ENCODE data around the gene PNMA6F.
"Not testable (repeated sequence)": the region's sequence is repeated elsewhere in the genome, so short reads cannot be mapped to it uniquely, and the experiment has no call there.

The PNMA6F gene

DNA sequence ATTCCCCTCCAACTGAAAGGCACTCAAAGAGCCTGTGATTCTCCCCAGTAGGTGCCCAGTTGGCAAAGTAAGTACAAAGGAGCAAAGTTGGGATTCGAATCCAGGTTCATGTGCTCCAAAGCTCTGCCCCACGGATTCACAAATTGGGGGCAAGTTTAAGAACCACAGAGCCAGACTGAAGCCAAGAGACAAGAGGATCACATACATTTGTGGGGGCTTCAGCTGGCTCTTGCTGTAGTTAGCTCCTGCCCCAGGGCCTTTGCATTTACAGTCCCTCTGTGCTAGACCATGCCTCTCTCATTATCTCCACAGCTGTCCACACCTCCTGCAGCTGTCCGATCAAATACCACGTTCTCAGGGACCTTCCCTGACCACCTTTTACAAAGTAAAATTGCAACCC, 18.8 kb downstream of the PNMA6F start:
- TF ChIP-seq, protein P1, sequence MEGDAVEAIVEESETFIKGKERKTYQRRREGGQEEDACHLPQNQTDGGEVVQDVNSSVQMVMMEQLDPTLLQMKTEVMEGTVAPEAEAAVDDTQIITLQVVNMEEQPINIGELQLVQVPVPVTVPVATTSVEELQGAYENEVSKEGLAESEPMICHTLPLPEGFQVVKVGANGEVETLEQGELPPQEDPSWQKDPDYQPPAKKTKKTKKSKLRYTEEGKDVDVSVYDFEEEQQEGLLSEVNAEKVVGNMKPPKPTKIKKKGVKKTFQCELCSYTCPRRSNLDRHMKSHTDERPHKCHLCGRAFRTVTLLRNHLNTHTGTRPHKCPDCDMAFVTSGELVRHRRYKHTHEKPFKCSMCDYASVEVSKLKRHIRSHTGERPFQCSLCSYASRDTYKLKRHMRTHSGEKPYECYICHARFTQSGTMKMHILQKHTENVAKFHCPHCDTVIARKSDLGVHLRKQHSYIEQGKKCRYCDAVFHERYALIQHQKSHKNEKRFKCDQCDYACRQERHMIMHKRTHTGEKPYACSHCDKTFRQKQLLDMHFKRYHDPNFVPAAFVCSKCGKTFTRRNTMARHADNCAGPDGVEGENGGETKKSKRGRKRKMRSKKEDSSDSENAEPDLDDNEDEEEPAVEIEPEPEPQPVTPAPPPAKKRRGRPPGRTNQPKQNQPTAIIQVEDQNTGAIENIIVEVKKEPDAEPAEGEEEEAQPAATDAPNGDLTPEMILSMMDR (IDR thresholded peaks at IDR 0.05; ENCODE audit: insufficient read depth, low read depth, low read length, missing control alignments) = no peak
- no peak for DNase-seq (ENCODE audit: low read depth)
- no peak overlapping the region for H3K4me3 ChIP-seq (ENCODE audit: low read depth, low read length)

DNA sequence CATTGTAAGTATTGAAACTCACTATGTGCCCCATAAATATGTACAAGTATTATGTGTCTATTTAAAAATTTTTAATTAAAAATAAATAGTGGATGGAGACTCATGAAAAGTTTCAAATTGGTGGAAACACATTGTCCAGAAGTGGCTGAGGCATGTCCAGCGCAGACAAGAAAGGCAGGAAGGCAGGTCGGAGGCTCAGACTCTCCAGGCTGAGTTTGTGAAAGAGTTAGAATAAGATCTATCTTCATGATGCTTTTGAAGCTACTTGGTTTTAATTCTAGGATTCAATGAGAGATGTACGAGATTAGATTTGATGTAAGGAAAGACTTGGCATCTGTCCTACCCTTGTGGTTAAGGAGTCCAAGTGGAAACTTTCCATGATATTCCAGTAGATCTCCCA, 19.8 kb downstream of the PNMA6F start:
- DNase-seq (ENCODE audit: low read depth) = no peak
- no peak overlapping the region for H3K4me3 ChIP-seq (ENCODE audit: low read depth, low read length)
- TF ChIP-seq, protein P1 (IDR thresholded peaks at IDR 0.05; ENCODE audit: insufficient read depth, low read depth, low read length, missing control alignments) = no peak

DNA sequence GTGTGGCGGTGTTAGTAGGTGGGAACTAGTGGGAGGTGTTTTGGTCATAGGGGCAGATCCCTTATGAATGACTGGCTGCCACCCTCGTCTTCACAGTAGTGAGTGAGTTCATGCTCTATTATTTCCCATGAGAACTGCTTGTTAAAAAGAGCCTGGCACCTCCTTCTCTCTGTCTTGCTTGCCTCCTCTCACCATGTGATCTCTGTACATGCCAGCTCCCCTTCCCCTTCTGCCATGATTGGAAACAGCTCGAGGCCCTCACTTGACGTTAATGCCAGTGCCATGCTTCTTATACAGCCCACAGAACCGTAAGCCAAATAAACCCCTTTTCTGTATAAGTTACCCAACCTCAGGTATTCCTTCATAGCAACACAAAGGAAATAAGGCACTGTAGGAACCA, 21.7 kb downstream of the PNMA6F start:
- no peak overlapping the region for H3K4me3 ChIP-seq (ENCODE audit: low read depth, low read length)
- TF ChIP-seq, protein P1 (IDR thresholded peaks at IDR 0.05; ENCODE audit: insufficient read depth, low read depth, low read length, missing control alignments) = no peak
- DNase-seq (ENCODE audit: low read depth) = no peak

DNA sequence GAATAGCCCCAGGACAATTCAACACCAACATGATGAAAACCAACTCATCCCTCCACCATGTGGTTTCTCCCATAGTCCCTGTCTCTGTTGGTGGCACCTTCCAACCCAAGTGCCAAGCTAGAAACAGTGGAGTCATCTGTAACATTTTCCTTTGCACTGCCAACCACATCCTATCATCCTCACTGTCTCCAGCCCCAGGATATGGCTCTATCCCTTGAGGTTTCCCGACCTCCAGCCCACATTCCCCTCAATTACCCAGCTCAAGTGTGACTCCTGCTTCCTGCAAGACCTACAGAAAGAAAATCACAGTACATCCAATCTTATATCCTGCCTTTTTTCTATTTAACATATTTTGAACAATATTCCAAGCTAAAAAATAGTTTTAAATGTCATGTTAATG, 24.2 kb downstream of the PNMA6F start:
- DNase-seq (ENCODE audit: low read depth) = no peak
- TF ChIP-seq, protein P1 (IDR thresholded peaks at IDR 0.05; ENCODE audit: insufficient read depth, low read depth, low read length, missing control alignments) = no peak
- H3K4me3 ChIP-seq (ENCODE audit: low read depth, low read length) = no peak overlapping the region

DNA sequence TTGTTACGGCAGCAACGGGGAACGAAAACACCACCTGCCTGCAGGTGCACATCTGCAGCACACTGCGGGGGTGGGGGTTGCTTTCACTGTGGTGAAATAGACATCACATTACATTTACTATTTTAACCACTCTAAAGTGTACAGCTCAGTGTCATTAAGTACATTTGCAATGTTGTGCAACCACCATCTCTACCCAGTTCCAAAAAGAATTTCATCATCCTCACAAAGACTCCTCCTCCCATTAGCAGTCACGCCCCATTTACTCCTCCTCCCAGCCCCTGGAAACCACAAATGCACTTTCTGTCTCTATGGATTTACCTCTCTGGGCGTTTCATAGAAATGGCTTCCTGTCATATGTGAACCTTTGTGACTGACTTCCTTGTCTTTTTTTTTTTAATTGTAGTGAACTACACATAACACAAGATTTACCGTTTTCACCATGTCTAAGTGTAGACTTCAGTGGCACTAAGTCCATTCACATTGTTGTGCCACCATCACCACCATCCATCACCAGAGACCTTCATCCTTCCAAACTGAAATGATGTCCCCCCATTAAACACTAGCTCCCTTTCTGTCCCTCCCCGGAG, 28.0 kb downstream of the PNMA6F start:
- not testable (repeated sequence) for H3K4me3 ChIP-seq (ENCODE audit: low read depth, low read length)

DNA sequence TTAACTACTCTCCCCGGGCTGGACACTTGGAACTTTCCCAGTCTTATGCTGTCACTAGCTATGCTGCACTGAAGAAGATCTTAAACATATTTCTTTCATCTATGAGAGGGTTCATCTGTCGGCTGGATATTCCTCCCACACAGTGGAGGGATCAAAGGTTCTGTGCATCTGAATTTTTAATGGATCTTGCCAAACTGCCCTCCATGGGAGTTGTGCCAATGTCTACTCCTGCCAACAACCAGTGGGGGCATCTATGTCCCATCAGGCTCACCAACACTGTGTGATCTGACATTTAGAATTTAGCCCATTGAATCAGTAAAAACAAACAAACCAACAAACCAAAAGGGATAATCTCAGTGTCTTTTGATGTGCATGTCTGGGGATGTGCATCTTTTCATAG, 32.8 kb downstream of the PNMA6F start:
- not testable (repeated sequence) for H3K4me3 ChIP-seq (ENCODE audit: low read depth, low read length); DNase-seq (ENCODE audit: low read depth)

More for the DNA sequence above, 28.0 kb downstream of the PNMA6F start:
- DNase-seq (ENCODE audit: low read depth) = not testable (repeated sequence)

DNA sequence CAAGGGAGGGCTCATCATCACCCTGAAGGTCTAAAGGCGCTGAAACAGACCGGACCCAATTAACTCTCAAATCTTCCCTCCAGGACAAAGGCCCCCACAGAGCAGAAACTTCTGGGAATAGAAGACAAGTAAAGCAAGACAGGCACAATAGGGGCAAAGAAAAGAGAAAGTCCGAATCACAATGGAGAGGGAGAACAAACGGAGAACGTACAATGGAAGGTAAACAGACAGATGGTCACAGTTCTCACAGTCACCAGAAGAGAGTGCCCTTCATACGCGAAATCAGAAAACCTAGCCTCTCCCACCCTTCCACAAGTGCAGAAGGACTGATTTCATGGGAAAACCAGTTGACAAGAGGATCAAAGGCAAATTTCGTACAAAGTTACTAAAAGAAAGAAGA, 35.9 kb downstream of the PNMA6F start:
- H3K4me3 ChIP-seq (ENCODE audit: low read depth, low read length) = not testable (repeated sequence)

DNA sequence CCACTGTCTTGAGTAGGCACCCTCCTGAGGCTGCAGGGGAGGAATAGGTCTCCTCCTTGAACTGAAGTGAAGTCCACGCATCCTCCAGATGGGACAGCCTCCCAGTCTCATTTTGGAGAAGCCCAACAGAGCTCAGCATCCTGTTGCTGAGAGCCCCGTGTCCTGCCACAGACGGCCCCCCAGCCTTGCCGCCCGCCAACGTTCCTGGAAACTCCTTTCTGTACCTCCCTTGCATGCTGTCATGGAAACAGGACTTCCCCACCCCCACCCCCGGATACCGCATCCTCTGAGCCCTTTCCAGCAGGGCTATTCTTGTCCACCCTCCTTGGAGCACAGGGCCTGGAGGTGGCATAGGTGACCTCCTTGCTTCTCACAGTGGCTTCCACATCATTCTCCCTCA, 37.6 kb downstream of the PNMA6F start:
- DNase-seq (ENCODE audit: low read depth); H3K4me3 ChIP-seq (ENCODE audit: low read depth, low read length): not testable (repeated sequence)

More for the DNA sequence above, 35.9 kb downstream of the PNMA6F start:
- not testable (repeated sequence) for DNase-seq (ENCODE audit: low read depth)

DNA sequence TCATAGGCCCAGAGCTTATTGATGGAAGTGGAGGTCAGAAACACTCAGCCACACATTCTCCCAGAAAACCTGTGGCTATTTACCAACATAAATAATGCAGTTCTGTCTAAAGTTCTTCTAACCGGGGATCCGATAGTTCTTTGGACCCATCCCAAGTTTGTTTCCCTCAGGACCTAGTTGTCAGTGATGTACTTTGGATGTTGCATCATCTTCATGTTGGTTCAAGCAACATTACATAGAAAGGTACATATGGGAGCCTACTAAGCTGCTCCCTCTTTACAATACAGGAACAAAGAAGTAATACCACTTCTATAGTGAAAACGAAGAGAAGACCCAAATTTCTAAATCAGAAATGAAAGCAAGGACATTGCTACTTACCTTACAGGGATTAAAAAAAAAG, 39.8 kb downstream of the PNMA6F start:
- H3K4me3 ChIP-seq (ENCODE audit: low read depth, low read length); DNase-seq (ENCODE audit: low read depth): not testable (repeated sequence)

DNA sequence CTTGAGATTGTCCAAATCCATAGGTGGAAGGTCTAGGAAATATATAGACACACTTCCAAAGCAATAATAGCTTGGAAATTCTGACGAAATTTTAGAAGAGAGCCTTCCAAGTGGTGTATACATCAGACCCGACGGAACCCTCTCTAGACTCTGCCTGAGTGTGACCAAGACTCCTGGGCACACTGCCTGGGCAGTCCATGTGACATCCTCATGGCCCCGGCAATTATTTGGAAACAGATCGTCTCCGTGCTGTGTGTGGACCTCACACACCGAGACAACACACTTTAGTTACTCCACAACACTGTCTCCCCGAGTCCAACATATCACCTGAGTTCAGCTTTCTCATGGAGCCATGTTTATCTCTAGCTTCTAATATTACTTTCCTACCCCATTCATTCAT, 42.3 kb downstream of the PNMA6F start:
- not testable (repeated sequence) for DNase-seq (ENCODE audit: low read depth); H3K4me3 ChIP-seq (ENCODE audit: low read depth, low read length)

DNA sequence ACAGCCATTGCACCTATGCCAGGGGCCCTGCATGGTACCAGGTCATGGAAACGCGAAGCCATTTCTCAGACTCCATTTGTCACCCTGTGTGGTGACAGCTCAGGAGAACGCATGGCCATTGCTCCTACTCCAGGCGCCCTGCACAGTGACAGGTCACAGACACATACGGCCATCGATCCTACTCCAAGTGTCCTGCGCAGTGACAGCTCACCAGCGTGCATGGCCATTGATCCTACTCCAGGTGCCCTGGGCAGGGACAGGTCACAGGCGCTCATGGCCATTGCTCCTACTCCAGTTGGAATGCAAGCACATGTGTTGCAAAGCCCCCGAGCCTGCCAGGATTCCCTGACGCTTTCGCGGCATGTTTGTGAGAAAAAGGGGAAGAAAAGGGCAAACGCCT, 45.5 kb downstream of the PNMA6F start:
- not testable (repeated sequence) for H3K4me3 ChIP-seq (ENCODE audit: low read depth, low read length); DNase-seq (ENCODE audit: low read depth)

DNA sequence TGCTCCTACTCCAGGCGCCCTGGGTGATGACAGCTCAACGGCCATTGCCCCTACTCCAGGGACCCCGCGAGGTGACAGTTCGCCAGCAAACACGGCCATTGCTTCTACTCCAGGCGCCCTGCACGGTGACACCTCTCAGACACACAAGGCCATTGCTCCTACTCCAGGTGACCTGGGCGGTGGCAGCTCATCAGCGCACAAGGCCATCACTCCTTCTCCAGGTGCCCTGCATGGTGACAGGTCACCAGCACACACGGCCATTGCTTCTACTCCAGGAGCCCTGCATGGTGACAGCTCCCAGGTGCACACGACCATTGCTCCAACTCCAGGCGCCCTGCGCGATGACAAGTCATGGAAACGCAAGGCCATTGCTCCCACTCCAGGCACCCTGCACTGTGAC, 46.1 kb downstream of the PNMA6F start:
- not testable (repeated sequence) for DNase-seq (ENCODE audit: low read depth); H3K4me3 ChIP-seq (ENCODE audit: low read depth, low read length)

DNA sequence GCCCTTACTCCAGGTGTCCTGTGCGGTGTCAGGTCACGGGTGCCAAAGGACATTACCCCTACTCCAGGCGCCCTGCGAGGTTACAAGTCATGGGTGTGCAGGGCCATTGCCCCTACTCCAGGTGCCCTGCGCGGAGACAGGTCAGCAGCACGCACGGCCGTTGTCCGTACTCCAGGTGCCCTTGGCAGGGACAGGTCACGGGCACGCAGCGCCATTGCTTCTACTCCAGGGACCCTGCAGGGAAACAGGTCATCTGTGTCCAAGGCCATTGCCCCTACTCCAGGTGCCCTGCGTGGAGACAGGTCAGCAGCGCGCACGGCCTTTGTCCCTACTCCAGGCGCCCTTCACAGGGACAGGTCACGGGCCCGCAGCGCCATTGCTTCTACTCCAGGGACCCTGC, 49.0 kb downstream of the PNMA6F start:
- DNase-seq (ENCODE audit: low read depth); H3K4me3 ChIP-seq (ENCODE audit: low read depth, low read length): not testable (repeated sequence)

DNA sequence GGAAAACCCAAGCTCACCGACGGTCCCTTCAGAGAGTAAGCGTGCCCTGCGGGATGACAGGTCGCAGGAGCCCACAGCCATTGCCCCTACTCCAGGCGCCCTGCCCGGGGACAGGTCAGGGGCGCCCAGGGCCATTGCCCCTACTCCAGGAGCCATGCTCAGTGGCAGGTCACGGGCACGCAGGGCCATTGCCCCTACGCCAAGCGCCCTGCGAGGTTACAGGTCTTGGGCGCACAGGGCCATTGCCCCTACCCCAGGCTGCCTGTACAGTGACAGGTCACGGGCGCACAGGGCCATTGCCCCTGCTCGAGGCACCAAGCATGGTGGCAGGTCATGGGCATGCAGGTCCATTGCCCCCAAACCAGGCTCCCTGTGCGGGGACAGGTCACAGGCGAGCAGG, 49.5 kb downstream of the PNMA6F start:
- DNase-seq (ENCODE audit: low read depth); H3K4me3 ChIP-seq (ENCODE audit: low read depth, low read length): not testable (repeated sequence)

All from GM12865 (cell line).